NCI-H1417 (cell line): Measurements from ENCODE around the gene GAMT.

Source experiments
- DNase-seq, 3 experiments: peaks; one replicate each; lab custom pipeline; 2025; lab: John Stamatoyannopoulos, UW

The GAMT gene

DNA sequence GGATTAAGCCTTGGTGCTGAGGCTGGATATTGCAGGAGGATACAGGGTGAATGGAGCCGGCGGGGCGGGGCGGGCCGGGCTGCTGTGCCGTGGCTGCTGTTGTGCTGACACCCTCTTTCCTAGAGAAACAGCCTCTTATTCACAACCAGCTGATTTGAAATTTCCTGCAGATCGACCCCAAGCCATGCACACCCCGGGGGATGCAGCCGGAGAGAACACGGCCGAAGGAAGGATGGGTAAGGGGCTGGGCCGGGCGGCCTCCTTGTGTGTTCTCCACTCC lies 17.1 kb upstream of the GAMT start:
- no peak for DNase-seq

DNA sequence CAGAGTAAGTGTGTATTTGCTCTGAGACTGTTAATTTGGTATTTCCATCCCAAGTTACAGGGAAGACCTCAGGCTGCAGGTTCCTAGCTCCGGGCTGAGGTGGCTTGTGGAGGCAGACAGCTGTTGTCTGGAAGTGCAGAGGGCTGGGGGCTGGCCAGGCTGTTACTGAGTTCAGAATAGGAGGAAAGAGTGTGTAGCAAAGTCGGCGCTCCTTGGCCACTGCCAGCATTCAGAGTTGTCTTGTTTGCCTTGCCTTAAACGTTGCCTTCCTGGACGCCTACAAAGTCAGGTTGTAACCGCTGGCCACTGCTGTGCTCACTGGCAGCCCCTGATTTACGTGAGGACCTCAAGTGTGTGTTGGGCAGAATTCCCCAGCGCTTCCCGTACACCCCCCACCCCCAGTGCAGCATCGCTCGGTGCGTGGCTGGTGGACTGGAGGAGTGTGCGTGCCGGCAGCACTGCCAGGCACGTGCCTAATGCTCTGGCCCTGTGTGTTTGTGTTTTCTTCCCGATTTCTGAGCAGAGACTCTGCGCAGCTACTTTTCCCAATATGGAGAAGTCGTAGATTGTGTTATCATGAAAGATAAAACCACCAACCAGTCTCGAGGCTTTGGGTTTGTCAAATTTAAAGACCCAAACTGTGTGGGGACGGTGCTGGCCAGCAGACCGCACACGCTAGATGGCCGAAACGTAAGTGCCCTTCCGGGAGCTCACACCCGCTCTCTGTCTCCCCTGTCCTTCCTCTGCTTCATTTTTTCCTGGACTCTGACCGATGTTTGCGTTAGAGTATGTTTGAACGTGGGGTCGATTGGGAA lies 16.5 kb upstream of the GAMT start:
- no peak for DNase-seq

DNA sequence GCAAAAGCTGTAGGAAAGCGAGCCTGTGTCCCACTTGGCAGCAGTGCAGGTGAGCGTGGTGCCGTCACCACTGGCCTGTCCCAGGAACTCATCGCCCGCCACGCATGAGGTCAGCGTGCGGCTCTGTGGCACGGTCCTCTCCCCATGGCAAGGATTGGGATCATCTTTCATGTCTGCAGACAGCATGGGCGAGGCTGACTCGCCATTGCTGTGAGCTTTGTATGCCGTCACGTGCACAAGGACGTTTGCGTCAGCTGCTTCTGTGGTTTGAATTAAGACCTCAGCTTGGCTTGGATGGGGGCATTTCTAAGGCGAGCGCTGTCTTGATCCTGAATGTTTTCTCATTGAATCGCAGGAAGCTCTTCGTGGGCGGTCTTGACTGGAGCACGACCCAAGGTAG lies 15.8 kb upstream of the GAMT start:
- no peak for DNase-seq

DNA sequence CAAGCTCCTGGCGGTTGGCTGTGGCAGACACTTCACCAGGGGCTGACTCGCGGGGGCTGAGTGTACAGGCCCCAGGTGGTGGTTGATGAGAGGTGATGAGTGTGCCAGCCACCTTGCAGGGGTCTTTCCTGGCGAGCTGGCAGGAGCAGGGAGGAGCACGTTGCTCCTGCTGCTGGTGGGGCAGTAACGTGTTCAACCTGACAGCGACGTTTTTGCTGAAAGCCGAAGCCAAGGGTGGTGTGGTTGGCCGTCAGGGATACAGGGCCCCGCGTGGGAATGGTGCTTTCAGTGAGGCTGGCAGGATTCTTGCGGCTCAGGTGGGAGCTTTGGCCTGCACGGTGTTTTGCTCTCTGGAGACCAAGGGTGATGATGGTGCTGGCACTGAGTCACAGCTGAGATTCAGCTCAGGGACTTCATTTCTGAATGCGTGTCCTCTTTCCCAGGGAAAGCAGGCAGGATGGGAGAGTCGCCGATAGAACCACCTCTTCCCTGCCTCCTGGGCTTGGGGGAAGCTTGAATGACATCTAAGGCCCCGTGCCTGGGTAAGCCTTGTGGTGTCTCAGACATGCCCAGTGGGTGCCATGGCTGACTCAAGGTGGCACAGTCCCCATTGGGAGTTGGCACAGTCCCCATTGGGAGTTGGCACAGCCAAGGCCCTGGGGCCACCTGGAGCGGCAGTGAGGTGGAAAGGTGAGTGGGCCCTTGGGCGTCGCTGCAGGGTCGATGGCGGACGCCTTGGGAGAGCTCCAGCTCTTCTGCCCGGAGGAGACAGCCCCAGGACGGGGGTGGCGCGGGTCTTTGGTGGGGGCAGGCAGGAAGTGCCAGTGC lies 14.9 kb upstream of the GAMT start:
- peak in 1 of 3 experiments; percentile 36 for DNase-seq

DNA sequence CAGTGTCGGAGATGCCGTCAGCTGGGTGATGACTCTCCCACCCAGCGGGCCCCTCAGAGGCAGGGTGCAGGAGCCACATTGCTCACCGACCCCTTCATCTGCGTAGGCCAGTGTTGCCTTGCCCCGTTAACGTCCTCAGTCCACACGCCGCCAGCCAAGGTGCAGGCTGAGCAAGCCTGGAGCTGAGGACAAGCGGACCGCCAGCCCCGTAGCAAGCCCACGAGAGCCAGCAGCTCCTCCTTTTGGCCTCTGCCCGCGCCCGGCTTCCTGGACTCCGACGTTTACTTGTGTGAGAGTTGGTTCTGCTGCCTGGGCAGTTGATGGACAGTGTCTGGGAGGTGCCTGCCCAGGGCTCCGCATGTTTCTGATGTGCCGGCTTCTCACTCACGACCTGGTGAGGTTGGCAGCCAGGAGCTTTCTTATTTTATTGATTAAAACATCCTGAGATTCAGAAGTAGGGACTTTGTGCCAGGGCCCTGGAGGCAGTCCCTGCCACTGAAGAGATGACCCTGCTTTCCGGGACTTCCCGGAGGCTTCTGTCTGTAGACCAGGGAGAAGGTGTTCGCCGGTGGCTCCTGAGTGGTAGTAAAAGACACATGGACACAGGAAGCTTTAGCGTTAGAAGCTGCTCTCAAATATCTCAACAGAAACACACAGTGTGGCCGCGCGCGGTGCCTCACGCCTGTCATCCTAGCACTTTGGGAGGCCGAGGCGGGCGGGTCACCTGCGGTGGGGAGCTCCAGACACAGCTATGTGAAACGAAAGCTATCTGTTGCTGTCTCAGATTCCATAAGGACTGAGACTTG lies 11.9 kb upstream of the GAMT start:
- no peak for DNase-seq

DNA sequence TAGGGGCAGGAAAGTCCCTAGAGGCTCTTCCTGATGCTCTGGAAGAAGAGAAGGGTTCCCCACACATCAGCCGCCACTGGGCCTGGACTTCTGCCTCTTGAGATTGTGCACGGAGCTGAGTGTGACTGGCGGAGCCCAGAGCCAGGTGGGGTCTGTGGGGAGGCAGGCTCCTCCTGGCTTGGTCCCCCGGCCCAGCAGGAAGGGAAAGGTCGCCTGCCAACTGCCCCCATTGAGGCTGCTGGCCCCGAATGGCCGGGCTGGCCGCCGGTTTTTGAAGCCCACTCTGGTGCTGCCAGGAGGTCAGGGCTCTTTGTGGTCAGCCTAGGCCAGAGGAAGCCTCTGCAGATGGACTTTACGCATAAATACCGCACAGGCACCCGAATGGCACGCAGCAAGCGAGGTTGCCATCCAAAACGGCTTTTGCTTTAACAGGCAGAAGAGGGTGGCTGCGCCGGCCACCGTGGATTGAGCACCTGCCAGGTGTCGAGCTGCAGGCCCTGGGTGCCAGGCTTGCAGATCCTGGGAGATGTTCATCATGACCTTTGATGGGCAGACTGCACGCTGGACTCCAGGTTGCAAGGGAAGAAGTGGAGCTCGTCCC lies 11.1 kb upstream of the GAMT start:
- no peak for DNase-seq

DNA sequence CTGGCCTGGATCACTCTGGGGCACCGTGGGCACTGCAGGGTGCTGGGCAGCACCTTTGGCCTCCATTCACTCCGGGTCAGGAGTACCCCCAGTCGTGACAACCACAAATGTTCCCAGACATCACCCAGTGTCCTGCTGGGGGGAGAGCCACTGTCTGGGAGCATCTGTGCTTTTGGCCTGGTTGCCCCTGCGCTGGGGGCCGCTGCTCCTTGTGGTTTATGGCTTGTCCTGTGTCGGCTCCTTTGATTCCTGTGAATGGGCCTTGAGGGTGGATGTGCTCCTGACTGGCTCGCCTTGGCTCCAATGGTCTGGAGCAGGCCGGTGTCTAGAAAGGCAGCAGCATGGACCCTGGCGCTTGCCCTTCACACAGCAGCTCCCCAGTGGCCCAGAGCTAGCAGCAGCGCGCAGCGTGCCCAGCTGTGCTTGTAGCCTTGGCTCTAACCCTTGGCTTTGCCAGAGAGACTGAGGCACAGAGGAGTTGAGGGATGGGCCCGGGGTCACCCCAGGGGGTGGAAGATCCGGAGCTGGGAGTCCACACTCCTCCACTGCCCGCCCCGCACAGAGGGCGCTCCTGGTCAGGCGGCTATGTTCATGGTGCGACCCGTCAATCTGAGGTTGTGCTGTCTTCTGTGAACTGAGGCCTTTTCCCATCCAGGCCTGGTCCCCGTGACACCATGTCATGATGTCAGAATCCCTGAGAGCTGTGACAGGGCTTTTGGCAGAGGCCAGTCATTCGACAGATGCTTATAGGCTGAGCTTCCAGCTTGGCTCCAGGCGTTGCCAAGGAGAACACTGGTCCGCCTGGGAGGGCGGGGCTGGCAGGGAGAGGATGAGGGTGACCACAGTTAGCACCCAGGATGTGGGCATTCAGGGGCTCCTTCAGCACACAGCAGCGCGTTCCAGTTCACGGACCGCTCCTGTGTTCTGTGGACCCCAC lies 10.2 kb upstream of the GAMT start:
- DNase-seq: no peak

DNA sequence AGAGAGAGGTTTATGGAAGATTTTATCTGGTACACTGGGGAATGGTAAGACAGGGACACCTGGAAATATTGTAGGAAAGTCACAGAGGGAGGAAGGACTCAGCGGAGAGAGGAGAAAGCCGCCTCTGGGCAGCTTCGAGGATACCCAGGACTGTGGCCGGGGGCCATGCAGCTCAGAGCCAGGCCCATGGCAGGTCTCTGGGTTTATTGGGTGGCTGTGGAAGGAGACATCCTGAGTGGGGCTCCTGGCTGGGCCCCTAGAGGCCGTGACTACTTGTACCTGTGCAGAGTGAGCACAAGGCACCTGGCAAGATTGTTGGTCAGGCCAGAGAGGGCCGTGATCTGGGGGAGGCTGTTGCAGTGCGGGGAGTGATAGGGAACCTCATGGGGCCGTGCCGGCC lies 9.4 kb upstream of the GAMT start:
- DNase-seq: no peak

DNA sequence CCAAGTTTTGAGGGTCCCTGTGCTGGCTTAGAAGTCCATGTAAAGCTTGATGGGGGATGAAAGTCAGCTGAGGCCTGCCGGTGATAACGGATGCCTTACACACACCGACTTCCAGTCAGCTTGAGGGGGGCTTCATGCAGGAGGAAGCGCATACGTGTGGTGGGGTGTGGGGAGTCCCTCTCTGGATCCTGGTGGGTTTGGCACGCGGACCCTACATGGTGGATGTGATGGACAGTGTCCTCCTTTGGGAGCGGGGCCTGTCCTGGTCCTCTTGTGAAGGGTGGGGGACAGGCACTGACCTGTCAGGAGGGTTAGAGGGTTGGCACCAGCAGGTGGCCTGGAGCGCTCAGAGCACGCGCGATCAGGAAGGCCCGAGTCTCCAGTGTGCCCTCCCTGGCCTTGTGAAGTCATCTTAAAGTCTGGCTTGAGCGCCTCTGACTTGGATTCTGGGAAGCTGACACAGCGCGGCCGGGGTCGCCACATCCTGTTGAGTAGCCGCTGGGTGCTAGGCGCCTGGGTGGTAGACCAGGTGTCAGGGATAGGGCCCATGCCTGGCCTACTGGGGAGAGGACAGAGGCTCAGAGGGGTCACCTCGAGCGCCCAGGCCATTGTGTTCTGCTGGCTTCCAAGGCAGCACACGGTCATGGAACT lies 8.9 kb upstream of the GAMT start:
- DNase-seq: no peak

DNA sequence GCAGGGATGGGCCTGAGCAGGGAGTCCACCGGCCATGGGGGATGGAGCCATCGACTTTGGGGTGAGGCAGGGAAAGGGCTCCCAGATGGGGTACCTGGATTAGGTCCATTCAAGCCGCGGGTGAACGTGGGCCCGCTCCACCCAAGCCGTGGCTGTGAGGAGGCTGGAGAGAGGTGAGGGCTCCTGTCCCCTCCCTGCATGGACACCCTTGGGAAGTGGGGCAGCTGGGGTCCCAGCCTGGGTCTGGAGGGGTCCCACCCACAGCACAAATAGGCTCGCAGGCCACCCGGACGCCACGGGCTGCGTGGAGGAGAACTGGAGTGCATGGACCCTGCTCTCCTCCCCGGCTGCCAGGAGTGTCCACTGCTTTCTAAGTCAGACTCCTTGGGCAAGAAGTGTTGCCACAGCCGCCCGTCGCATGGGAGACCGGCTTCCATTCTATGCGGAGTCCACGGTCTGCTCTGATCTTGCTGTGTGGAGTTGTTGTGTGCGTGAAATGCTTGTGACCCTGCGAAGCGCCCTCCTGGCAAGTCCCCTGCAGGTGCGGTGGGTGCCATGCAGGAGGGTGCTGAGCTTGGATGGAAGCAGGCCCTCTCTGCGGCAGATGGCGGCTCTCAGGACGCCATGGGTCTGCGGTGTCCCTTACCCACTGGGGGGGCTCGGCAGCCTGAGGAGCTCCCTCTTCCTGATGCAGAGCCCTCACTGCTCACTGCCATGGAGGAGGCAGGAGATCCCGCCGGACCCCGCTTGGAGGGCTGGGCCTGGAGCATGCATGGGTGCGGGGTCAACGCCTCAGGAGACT lies 8.1 kb upstream of the GAMT start:
- no peak for DNase-seq

DNA sequence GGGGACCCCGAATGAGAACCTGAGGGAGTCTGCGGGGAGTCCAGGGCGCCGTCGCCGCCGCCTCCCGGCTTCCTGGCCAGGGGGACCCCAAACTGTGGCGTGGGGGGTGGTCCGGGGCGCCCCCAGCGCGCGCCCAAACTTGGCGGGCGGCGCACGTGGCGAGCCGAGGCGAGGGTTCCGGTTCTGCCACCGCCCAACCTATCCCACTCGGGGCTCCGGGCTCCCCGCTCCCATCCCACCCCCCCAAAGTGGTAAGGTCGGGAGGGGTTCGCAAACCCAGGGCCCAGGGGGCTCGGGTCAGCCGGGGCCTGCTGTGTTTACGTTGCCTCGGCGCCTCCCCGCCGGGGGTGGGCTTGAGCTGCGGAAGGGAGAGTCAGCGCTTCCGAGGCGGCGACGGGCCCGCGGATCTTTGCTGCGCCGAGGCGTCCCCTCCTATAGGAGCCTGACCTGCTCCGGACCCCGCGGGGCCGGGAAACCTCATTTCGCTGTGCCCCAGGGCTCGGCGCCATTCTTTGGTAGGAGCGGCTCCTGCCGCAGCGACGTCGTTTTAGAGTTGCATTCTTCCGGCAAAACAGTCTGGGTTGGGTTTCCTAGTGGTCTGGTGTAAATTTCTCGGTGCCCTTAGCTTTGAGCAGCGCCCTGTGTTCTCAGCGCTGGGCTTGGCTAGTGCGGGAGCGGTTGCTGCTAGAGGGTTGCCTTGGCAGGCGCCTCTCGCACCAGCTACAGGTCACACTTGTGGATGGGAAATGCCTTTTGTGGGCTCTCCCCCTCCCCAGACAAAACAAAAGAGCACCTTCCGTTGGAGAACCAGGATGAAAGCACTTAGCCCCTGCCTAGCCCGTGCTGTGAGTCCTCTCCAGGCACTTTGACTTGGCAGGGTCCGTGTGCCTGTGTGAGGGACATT lies 7.2 kb upstream of the GAMT start:
- peak; percentile 34 to 58 (median 54) for DNase-seq

DNA sequence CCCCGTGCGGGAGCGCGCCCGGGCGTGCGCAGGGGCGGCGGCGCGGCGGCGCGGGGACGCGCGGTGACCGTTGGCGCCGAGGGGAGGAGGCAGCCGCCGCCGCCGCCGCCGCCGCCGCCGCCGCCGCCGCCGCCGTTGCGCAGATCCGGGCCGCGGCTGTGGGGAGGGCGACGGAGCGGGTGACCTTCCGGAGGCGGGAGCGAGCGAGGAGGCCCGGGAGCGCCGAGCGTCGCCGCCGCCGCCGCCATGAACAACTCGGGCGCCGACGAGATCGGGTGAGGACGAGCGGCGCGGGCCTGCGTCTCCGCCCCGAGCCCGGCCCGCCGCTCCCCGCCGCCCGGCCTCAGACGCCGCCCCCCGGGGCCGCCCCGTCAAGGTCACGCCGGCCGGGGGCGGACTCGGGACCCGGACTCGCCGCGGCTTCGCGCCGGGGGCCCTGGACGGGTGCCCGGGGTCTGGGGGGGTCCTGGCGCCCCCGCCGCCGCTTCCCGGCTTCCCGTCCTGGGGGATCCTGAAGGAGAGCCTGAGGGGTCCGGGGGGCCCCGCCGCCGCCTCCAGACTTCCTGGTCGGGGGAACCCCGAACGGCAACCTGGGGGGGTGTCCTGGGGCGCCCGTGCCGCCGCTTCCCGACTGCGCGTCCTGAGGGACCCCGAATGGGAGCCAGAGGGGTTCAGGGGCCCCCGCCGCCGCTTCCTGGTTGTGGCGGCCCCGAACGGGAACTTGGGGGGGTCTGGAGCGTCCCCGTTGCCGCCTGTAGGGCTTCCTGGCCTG lies 6.4 kb upstream of the GAMT start, which contains the start of gene DAZAP1:
TSS of gene DAZAP1 (plus strand) at position 59 of the 772 bp plus-strand sequence. CDS start at position 247, 188 bp downstream.
- peak in 2 of 3 experiments; percentile 45 to 55 for DNase-seq

DNA sequence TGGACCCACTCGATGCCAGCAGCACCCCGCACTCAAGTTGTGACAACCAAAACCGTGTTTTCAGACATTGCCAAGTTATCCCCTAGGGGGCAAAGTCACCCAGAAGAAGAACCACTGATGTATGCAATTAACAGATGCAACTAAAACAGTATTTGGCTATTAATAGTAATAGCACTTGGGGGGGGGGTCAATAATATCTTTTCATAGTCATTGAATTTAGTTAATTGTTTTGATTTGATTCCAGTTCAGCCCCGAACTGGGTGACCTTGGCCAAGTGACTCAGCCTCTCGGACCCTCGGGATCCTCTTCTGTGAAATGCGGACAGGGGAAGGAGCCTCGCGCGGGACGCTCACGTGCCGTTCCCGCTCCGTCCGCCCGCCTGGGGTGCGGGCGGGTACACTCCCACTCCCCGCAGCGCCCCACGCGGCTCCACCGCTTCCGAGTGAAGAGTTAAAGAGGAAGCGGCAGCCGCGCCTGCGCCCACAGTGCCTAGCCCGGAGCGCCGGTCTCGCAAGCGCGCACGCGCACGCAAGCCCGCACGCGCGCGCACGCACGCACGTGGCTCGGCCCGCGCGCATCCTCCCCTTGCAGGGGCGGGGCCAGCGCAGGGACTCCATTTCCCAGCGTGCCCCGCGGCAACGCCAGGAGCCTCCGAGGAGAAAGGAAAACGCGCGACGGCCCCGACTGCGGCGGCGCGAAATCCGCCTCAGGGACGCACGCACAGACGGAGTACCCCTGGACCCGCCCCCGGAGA lies 5.6 kb upstream of the GAMT start:
- peak; percentile 99 to 100 (median 99) for DNase-seq

DNA sequence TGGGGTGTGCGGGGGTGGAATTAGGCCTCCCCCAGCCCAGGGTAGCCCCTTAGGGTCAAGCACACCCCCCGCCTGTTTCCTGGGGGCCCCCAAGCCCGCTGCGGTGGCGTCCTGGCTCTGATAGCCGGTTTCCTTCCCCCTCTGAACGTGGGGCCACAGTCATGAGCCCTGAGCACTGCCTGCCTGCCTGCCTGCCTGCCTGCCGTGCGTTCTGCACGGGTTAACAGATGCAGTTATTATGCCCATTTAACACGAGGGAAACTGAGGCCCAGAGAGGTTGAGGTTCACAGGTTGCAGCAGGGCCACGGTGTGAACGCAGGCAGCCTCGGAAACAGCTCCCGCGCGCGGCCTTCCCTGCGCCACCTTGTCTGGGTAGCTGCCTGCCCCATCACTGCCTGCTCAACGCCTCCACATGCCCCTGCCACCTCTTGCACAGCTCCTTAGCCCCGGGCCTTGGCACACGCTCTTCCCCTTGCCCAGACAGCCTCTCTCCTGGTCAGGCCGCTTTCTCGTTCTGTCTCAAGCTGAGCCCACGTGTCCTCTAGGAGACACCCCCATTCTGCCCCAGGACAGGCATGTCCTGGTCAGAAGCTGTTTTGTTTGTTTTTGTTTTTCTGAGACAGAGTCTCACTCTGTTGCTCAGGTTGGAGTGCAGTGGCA lies 1.2 kb upstream of the GAMT start:
- DNase-seq: no peak

DNA sequence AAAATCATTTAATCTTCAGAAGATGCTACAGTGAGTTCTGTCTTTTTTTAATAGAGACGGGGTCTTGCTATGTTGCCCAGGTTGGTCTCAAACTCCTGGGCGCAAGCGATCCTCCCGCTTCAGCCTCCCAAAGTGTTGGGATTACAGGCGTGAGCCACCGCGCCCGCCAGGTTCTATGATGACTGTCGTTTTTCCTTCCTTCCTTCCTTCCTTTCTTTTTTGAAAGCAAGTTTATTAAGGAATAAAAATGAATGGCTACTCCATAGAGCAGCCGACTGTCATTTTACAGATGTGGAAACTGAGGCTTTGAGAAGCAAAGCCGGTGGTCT lies 511 bp upstream of the GAMT start:
- DNase-seq: no peak

DNA sequence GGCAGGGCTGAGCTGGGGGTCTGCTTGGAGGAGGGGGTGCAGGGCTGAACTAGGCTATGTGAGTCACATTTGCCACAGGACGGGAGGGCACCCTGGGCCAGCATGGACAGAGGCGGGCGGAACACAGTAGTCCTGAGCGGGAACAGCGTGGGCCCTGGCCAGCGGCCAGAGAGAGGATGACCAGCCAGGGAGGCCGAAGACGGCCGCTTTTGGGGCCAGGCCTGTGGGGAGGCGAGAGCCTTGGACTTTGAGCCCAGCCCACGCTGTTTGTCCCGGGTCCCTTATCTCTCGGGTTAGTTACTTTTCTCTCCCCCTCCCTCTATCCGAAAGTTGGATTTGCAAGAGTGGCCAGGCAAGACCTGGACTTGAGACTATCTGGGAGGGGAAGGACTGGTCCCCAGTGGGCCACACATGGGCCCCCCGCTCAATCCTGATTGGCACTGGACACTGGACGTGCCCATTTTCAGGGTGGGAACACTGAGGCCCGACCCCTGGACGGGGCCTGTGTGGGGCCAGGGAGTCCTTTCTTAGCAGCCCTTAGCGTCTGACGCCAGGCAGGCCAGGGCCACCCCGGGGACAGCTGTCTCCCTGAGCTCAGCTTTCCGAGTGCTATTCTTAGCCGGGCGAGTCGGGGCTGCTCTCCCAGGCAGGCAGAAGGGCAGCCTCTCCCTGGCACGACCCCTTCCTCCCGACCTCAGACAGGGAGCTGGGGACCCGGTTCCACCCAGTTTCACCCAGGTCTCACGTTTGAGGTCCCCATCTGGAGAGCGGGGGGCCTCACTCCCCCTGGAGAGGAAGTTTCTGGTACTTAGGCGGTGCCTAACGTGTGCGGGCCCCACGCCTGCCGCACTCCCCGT lies 833 bp downstream of the GAMT start:
- DNase-seq: peak; percentile 32 to 71 (median 55)
